ENCODE results near the gene ZFP3. TPM values are rescaled to one million over a fixed set of nuclear protein-coding genes. Genes with fewer than 3 reads are reported as not detected.

ZFP3 gene
- total and polyA plus RNA-seq, 2 donors (not counting 3 experiments of a cell fraction or from before 2014, with no cell fraction given): 1.7 TPM

DNA sequence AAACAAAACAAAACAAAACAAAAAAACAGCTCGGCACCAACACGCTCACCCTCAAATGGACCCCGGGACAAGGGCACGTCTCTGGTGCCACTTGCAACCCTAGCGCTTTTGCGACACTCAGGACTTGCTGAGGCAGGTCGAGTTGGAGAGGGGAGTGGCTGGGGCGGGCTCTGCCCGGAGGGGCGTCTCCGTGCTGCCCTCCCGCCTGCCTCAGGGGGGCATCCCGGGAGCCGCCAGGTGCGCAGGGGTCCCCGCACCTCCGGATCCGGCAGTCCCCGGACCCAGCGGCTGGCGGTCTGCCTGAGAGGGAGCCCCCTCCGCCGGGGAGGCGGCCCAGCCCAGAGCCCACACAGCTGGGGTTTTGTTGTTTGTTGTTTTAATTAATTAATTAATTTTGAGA lies 43.0 kb upstream of the ZFP3 start, which contains the start of gene SLC52A1:
TSS of gene SLC52A1 (minus strand) at position 112 of the 400 bp plus-strand sequence. CDS start 820 bp downstream, outside the sequence.
- H3K79me2 ChIP-seq (ENCODE audit: control insufficient read depth, insufficient read depth, low read length): no peaks in the 10 kb centered on the region
- TF ChIP-seq GATA2 (IDR thresholded peaks at IDR 0.05; ENCODE audit: insufficient read depth, insufficient read length, low read depth, low read length) (no peak), JUN (IDR thresholded peaks at IDR 0.05; ENCODE audit: borderline replicate concordance, insufficient read depth, insufficient read length, low read depth) (no peak), POLR2A (IDR thresholded peaks at IDR 0.05; ENCODE audit: low read depth, low read length) (no peak)
- FAIRE-seq (no peak), DNase-seq (ENCODE audit: low read depth, low spot score) (no peak)
- H2AFZ ChIP-seq (ENCODE audit: low read depth, low read length): peak within 1 kb of the TSS; percentile 39
- no peak within 1 kb of the TSS for H3K9ac ChIP-seq (replicated peaks; ENCODE audit: extremely low read depth, insufficient read depth, low read length)
- no peaks in the 10 kb centered on the region for H3K9me1 ChIP-seq (replicated peaks; ENCODE audit: control insufficient read depth, extremely low read depth, insufficient read depth, low read length)
- H3K27me3 ChIP-seq (ENCODE audit: control insufficient read depth in 2 of 2, insufficient read depth in 2 of 2, low read length in 2 of 2): peaks cover 2% of the 10 kb centered on the region in 2 experiments
- POLR2A ChIA-PET: interaction anchor here (0.6 kb wide), 1 partner anchor 303 kb away, joined by 6 read pairs; no protein-coding TSS in a partner anchor
- CTCF ChIA-PET: interaction anchor here (0.8 to 4.7 kb wide), 5 partner anchors 9 to 126 kb away, joined by 3 to 23 read pairs (median 5); no protein-coding TSS in a partner anchor
- BruUV-seq (replicated peaks): no TSS peak
- no peaks in the 10 kb centered on the region for H3K36me3 ChIP-seq (ENCODE audit: control insufficient read depth in 2 of 2, extremely low read depth in 1 of 2, insufficient read depth in 2 of 2, low read length in 2 of 2)
- no peak within 1 kb of the TSS for H3K4me2 ChIP-seq (ENCODE audit: insufficient read depth, low read length)
- peak within 1 kb of the TSS in 1 of 3 experiments; percentile 1 for H3K4me3 ChIP-seq (replicated peaks in 1 of 3; ENCODE audit: insufficient read depth in 1 of 3, low read depth in 1 of 3, low read length in 3 of 3)
- H3K27ac ChIP-seq (ENCODE audit: insufficient read depth, low read depth, low read length): no peak within 1 kb of the TSS
- dilution Hi-C loops (cut with MboI; ENCODE audit: extremely low pct_ligation_motif_present, low sequenced_read_pairs): no loop called here
- H4K20me1 ChIP-seq (replicated peaks; ENCODE audit: control insufficient read depth, extremely low read depth, insufficient read depth, low read length): no peaks in the 10 kb centered on the region
- H3K9me3 ChIP-seq (replicated peaks; ENCODE audit: control insufficient read depth, insufficient read depth, low read length): no peaks in the 10 kb centered on the region
- intact Hi-C loops (cut with micrococcal nuclease): no loop called here
- peaks cover 5% of the 10 kb centered on the region for H3K4me1 ChIP-seq (ENCODE audit: control insufficient read depth, extremely low read depth, insufficient read depth, low read length)

- Histone ChIP-seq H3K79me2 (ENCODE audit: control insufficient read depth, insufficient read depth, low read length) (no peaks in the 10 kb centered on the region), H3K9me1 (replicated peaks; ENCODE audit: control insufficient read depth, extremely low read depth, insufficient read depth, low read length) (no peaks in the 10 kb centered on the region), H3K4me3 (replicated peaks in 1 of 3; ENCODE audit: insufficient read depth in 1 of 3, low read depth in 1 of 3, low read length in 3 of 3) (no peak overlapping the region), H2AFZ (ENCODE audit: low read depth, low read length) (no peak overlapping the region), H3K4me1 (ENCODE audit: control insufficient read depth, extremely low read depth, insufficient read depth, low read length) (no peaks in the 10 kb centered on the region), H3K9ac (replicated peaks; ENCODE audit: extremely low read depth, insufficient read depth, low read length) (no peak overlapping the region), H3K4me2 (ENCODE audit: insufficient read depth, low read length) (no peak overlapping the region), H3K36me3 (ENCODE audit: control insufficient read depth in 2 of 2, extremely low read depth in 1 of 2, insufficient read depth in 2 of 2, low read length in 2 of 2) (no peaks in the 10 kb centered on the region), H4K20me1 (replicated peaks; ENCODE audit: control insufficient read depth, extremely low read depth, insufficient read depth, low read length) (no peaks in the 10 kb centered on the region), H3K27ac (ENCODE audit: insufficient read depth, low read depth, low read length) (no peak overlapping the region), H3K9me3 (replicated peaks; ENCODE audit: control insufficient read depth, insufficient read depth, low read length) (no peaks in the 10 kb centered on the region), H3K27me3 (ENCODE audit: control insufficient read depth in 2 of 2, insufficient read depth in 2 of 2, low read length in 2 of 2) (no peaks in the 10 kb centered on the region)
- ChIA-PET CTCF (no interaction called here), POLR2A (no interaction called here)
- no peak for DNase-seq (ENCODE audit: low read depth, low spot score)
- no peak for FAIRE-seq
- intact Hi-C loops (cut with micrococcal nuclease): no loop called here
- dilution Hi-C loops (cut with MboI; ENCODE audit: extremely low pct_ligation_motif_present, low sequenced_read_pairs): no loop called here
- TF ChIP-seq JUN (IDR thresholded peaks at IDR 0.05; ENCODE audit: borderline replicate concordance, insufficient read depth, insufficient read length, low read depth) (no peak), MYC (IDR thresholded peaks at IDR 0.05; ENCODE audit: low read depth, low read length) (no peak), EZH2 (IDR thresholded peaks at IDR 0.05; ENCODE audit: borderline replicate concordance, low read depth, low read length, severe bottlenecking) (no peak), POLR2AphosphoS5 (IDR thresholded peaks at IDR 0.05; ENCODE audit: insufficient read depth, low read depth, low read length) (no peak), POLR2A (IDR thresholded peaks at IDR 0.05; ENCODE audit: low read depth, low read length) (no peak), GATA2 (IDR thresholded peaks at IDR 0.05; ENCODE audit: insufficient read depth, insufficient read length, low read depth, low read length) (no peak), FOS (IDR thresholded peaks at IDR 0.05; ENCODE audit: borderline replicate concordance, insufficient read depth, low read length) (no peak)
- TF ChIP-seq, protein P1, sequence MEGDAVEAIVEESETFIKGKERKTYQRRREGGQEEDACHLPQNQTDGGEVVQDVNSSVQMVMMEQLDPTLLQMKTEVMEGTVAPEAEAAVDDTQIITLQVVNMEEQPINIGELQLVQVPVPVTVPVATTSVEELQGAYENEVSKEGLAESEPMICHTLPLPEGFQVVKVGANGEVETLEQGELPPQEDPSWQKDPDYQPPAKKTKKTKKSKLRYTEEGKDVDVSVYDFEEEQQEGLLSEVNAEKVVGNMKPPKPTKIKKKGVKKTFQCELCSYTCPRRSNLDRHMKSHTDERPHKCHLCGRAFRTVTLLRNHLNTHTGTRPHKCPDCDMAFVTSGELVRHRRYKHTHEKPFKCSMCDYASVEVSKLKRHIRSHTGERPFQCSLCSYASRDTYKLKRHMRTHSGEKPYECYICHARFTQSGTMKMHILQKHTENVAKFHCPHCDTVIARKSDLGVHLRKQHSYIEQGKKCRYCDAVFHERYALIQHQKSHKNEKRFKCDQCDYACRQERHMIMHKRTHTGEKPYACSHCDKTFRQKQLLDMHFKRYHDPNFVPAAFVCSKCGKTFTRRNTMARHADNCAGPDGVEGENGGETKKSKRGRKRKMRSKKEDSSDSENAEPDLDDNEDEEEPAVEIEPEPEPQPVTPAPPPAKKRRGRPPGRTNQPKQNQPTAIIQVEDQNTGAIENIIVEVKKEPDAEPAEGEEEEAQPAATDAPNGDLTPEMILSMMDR (IDR thresholded peaks at IDR 0.05; ENCODE audit: extremely low read depth in 1 of 2, insufficient read depth in 1 of 2, low read depth in 1 of 2, low read length in 2 of 2): no peak
- TF ChIP-seq, protein P2, sequence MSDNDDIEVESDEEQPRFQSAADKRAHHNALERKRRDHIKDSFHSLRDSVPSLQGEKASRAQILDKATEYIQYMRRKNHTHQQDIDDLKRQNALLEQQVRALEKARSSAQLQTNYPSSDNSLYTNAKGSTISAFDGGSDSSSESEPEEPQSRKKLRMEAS (IDR thresholded peaks at IDR 0.05; ENCODE audit: insufficient read depth, insufficient read length): no peak
- BruUV-seq (replicated peaks): no TSS peak
Measured at GRCh38 chr17:5042157-5043022, 35.9 kb upstream of the ZFP3 start.
